Upper lobe of left lung (tissue), 4 donors: Measurements from ENCODE around the gene ARHGAP8.

Experiments
- EP300 ChIP-seq, 4 donors: sonication (generic); formaldehyde crosslinking; IDR thresholded peaks; one replicate each; pipeline ENCODE4 v1.5.1; 2017; ENCODE audit warnings: antibody characterized with exemption in 4 of 4, control low read depth in 2 of 4
- POLR2AphosphoS5 ChIP-seq, 2 donors: sonication (generic); formaldehyde crosslinking; IDR thresholded peaks; one replicate each; pipeline ENCODE4 v1.5.1; 2017; ENCODE audit warnings: antibody characterized with exemption in 2 of 2

DNA sequence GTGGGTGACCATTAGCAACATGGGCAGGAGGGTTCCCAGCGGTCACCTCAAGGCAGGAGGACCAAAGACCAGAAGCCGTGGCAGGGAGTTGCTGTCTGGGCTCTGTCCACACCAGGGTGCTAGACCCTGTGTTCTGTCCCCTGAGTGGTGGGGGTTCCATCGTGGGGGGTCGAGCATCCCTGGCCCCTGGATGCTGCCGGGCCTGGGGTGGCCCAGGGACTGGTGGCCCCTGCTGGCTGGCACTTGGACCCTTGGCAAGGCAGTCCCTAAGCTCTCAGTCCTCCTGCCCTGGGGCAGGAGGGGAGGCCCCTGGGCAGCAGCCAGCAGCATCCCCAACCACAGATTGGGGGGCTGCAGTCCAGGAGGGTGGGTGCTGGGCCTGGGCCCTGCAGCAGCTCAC is 13.4 kb upstream of the ARHGAP8 start:
- TF ChIP-seq EP300 (IDR thresholded peaks at IDR 0.05) = no peak
- no peak for TF ChIP-seq POLR2AphosphoS5 (IDR thresholded peaks at IDR 0.05)
